ENCODE data around the gene TMEM131L.
"Not testable (repeated sequence)": the region's sequence is repeated elsewhere in the genome, so short reads cannot be mapped to it uniquely, and the experiment has no call there.

The TMEM131L gene

DNA sequence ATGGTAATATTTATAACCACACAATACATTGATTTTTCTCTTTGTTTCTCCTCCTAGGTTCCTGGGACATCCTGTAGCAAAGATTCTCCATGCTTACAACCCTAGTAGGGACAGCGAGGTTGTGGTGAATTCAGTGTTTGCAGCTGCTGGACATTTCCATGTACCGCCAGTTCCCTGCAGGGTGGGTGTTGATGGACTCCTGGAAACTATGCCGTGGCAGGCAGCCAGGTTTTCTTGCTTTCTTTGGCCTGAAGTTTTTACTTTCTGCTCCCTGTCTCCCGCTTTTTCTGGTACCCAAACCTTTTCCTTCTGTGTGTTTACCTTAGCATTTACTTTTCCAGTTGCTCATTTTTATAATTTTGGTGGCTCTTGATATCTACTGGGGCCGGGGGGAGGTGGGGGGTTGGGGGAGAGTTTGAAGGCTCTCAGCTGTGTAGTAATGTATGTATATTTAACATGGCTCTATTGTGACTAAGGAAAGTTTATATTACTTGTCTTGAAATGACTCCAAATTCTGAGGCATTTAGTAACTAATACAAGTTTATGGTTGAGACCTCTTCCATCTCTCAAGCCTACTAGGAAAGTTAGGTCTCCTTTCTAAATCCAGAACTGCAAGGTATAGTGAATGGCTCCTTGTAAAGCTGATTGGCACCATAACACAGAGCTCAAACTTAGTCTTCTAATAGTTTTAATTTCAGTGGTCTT, 89.7 kb downstream of the TMEM131L start:
- no peak for DNase-seq (ENCODE audit: low read depth, low spot score)
- H3K4me3 ChIP-seq (ENCODE audit: low read length): no peak overlapping the region

- DNase-seq (ENCODE audit: low read depth, low spot score): no peak
Observed at GRCh38 chr4:153556435-153556815, 90.3 kb downstream of the TMEM131L start.

DNA sequence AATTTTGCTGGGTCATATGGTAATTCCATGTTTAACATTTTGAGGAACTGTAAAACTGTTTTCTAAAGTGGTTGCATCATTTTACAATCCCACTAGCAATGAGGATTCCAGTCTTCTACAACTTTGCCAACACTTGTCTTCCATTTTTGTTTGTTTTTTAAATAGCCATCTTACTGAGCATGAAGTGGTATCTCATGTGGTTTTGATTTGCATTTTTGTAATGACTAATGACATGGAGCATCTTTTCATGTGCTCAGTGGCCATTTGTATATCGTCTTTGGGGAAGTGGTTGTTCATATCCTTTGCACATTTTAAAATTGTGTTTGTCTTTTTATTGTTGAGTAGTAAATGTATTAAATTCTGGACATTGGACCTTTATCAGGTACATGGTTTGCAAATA, 94.7 kb downstream of the TMEM131L start:
- no peak for DNase-seq (ENCODE audit: low read depth, low spot score)
- no peak overlapping the region for H3K4me3 ChIP-seq (ENCODE audit: low read length)

More at GRCh38 chr4:153556435-153556815, 90.3 kb downstream of the TMEM131L start:
- no peak overlapping the region for H3K4me3 ChIP-seq (ENCODE audit: low read length)

DNA sequence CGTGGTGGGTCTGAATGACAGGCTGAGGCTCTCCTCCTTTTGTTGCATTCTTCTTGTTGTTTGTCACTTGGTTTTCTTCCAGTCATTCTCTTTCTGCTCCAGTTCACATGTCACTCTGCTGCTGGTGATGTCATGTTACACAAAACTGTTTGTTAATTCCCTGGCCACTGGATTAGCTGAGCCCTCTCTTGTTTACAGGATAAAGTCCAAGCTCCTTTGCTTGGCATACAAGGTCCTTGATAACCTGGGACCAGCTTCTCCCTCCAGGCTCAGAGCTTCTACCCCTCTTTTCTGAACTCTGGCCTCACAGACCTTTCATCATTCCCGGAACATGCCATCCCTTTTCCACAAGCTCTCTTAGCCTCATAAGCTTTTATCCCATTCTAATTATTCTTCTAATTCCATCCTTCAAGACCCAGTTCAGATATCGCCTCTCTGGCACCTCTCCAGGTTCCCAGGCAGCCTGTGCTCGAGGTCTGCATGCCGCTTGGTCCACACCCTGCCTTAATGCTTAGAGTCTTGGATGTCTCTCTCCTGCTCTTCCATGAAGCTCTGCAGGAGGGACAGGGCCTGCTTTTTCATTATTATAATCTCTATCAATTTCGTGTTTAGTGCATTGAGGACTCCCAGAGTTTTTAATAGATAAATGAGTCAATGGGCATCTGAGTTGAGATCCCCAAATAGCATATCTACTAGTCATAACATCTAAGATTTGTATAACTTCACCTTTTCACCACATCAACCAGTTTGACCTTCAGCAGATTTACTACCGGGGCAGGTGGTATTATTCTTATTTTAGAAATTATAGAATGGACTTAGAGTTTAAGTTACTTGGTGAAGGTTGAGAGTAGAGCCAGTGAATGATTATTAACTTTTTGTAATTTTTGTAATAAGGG, 98.7 kb downstream of the TMEM131L start:
- H3K4me3 ChIP-seq (ENCODE audit: low read length): no peak overlapping the region
- no peak for DNase-seq (ENCODE audit: low read depth, low spot score)

GRCh38 chr4:153566631-153567150, 100.5 kb downstream of the TMEM131L start:
- H3K4me3 ChIP-seq (ENCODE audit: low read length): no peak overlapping the region
- no peak for DNase-seq (ENCODE audit: low read depth, low spot score)

DNA sequence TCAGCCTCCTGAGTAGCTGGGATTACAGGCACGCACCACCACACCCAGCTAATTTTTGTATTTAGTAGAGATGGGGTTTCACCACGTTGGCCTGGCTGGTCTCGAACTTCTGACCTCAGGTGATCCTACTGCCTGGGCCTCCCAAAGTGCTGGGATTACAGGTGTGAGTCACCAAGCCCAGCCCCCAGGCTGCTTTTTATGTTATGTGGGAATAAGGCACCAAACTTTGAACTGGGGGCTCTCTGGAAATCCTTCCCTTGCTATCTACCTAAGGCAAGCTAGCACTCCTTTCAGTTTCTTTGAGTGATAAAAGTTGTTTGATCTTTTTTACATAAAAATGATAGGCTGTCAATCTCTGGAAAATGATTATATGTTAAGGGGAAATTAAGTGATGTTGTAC, 101.5 kb downstream of the TMEM131L start:
- not testable (repeated sequence) for H3K4me3 ChIP-seq (ENCODE audit: low read length); DNase-seq (ENCODE audit: low read depth, low spot score)

DNA sequence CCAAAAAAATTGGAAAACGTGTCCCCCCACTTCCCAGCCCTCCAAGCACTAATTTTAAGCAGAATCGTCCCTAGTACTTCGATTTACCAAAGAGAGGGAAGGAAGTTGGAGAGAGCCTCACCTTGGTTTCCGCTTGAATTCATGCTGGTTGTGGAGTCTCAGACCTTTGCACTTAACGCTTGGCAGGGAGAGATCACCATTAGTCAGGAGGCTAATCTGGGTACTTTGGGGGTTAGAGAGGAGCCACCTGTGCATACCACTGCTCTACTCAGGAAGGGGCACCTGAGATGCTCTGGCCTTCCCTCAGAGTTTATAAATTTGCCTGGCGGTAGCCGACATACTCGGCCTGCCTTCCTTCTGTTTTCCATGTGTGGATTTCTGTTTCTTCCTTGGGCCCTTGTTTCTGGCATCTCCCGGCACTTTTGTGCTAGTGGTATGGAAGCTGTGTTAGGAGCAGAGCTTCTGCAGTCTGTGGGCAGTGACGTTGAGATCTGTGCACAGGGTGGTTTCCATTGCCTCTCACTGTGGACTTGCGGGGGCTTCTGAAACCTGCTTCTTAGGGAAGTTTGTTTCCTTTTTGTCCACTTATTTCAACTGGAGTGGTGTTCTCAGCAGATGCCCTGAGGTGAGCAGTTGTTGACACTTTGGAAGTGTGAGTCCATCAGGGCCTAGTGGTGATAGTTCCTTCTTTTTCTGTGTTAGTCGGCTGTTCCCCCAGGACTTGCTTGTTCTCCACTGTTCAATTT, 104.2 kb downstream of the TMEM131L start:
- DNase-seq (ENCODE audit: low read depth, low spot score): no peak
- no peak overlapping the region for H3K4me3 ChIP-seq (ENCODE audit: low read length)

- DNase-seq (ENCODE audit: low read depth, low spot score): no peak
Observed at GRCh38 chr4:153571006-153571545, 104.9 kb downstream of the TMEM131L start.

GRCh38 chr4:153572609-153573008, 106.4 kb downstream of the TMEM131L start:
- no peak overlapping the region for H3K4me3 ChIP-seq (ENCODE audit: low read length)

More at GRCh38 chr4:153571006-153571545, 104.9 kb downstream of the TMEM131L start:
- H3K4me3 ChIP-seq (ENCODE audit: low read length): no peak overlapping the region

DNA sequence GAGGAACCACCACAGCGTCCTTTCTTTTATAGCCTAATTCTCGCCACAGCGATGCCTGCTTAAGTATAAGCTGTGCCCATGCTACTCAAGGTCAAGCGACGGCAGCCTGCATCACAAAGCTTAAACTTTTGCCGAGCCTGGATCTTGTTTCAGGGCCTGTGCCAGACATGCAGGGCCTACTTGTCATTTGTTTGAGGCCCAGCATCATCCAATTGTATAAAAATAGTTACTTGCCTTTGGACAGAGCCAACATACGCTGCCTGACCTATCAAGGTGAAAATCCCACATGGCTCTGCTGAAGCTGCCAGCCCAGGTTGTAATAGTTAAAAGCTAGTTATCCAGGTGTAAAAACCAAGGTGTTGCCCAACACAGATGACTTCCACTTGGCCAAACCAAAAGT, 107.1 kb downstream of the TMEM131L start:
- H3K4me3 ChIP-seq (ENCODE audit: low read length): no peak overlapping the region
- DNase-seq (ENCODE audit: low read depth, low spot score): no peak

More at GRCh38 chr4:153572609-153573008, 106.4 kb downstream of the TMEM131L start:
- DNase-seq (ENCODE audit: low read depth, low spot score): no peak

GRCh38 chr4:153573881-153574802, 108.0 kb downstream of the TMEM131L start:
- DNase-seq (ENCODE audit: low read depth, low spot score): peak; percentile 83
- H3K4me3 ChIP-seq (ENCODE audit: low read length): no peak overlapping the region

GRCh38 chr4:153576443-153576774, 110.2 kb downstream of the TMEM131L start:
- no peak for DNase-seq (ENCODE audit: low read depth, low spot score)
- no peak overlapping the region for H3K4me3 ChIP-seq (ENCODE audit: low read length)

DNA sequence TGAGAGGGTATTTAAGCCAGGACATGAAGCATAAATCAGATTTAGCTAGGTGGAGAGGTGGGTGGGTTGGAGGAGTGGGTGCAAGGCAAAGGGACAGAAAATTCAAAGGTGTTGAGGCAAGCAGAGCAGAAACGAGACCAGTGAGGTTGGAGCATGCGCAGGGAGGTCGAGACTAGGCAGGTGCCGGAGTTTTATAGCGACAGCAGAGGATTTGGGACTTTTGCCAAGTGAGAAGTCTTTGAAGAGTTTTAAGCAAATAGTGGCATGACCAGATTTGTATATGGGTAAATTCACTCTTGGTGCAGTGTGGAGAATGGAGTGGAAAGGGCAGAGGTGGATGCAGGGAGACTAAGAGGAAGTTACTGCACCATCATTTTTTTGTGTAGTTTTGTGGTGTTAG, 110.9 kb downstream of the TMEM131L start:
- no peak for DNase-seq (ENCODE audit: low read depth, low spot score)
- no peak overlapping the region for H3K4me3 ChIP-seq (ENCODE audit: low read length)

- H3K4me3 ChIP-seq (ENCODE audit: low read length): no peak overlapping the region
- DNase-seq (ENCODE audit: low read depth, low spot score): no peak
Observed at GRCh38 chr4:153579410-153579809, 113.2 kb downstream of the TMEM131L start.

- H3K4me3 ChIP-seq (ENCODE audit: low read length): no peak overlapping the region
- no peak for DNase-seq (ENCODE audit: low read depth, low spot score)
Observed at GRCh38 chr4:153579872-153580271, 113.7 kb downstream of the TMEM131L start.

DNA sequence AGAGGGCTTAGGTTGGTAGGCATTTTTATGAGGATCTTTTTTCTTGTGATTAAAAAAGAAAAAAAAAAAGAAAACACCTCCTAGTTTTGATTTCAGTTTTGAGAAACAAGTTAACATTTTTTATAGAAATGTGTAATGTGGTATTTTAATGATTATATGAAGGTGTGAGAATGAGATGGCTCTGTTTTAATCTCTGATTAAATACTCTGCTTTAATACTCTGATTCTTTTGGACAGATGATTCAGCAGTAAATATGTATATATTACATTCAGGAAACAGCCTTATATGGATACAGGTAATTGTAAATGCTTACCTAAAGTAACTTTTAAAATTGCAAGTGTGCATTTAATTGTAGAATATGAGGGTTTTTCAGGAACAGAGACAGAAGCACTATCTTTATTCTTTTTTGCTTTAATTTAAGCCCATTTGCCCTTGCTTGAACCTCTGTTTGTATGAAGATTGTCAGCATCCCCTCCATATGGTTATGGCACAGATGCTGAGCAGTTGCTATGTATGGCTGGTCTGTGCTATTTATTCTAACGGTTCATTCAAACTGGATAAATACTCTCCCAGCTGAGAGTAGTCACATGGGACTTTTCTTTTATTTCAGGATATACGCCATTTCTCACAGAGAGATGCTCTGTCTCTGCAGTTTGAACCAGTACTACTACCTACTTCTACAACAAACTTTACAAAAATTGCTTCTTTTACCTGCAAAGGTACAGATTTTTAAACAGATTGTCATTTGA, 117.0 kb downstream of the TMEM131L start:
- no peak for DNase-seq (ENCODE audit: low read depth, low spot score)
- H3K4me3 ChIP-seq (ENCODE audit: low read length): no peak overlapping the region

- no peak for DNase-seq (ENCODE audit: low read depth, low spot score)
- H3K4me3 ChIP-seq (ENCODE audit: low read length): no peak overlapping the region
Observed at GRCh38 chr4:153585026-153585425, 118.9 kb downstream of the TMEM131L start.
